A549 (cell line): Measurements from ENCODE around the gene ARHGDIG. TPM values are rescaled to one million over a fixed set of nuclear protein-coding genes. Genes with fewer than 3 reads are reported as not detected.

ENCODE experiments used
- ATAC-seq, 2 experiments: fragments of 200-7000 bp in 1 of 2; fragments of >200 bp in 1 of 2; cut with Nextera tagmentation in 1 of 2; cut with Tn5 transposase in 1 of 2; 3 replicates each; pipeline versions ENCODE4 v1.8.0 to v1.9.1; 2018 to 2020; ENCODE audit warnings: mild to moderate bottlenecking in 1 of 2, moderate library complexity in 1 of 2
- CTCF ChIA-PET: fragments of 300-600 bp; sonication (Branson Sonifier 250); formaldehyde crosslinking; extraction: SDS; loops from one replicate; lab custom pipeline; 2021; ENCODE audit warnings: antibody characterized with exemption, inconsistent platforms; lab: Yijun Ruan, JAX
- POLR2A ChIA-PET: fragments of 350-600 bp; formaldehyde crosslinking; extraction: SDS; loops from one replicate; lab custom pipeline; 2021; ENCODE audit warnings: antibody characterized with exemption, inconsistent platforms; lab: Yijun Ruan, JAX
- DNase-seq, 2 experiments: peaks; one replicate each; pipeline versions ENCODE4 v3.0.0 to v3.0.0-alpha.2; 2011 to 2016; ENCODE audit warnings: low read depth in 1 of 2, low spot score in 1 of 2
- FAIRE-seq: peaks from 2 replicates; lab custom pipeline; 2011; peaks lifted over from hg19 to GRCh38; lab: Jason Lieb, UNC
- H3K27ac ChIP-seq, 2 experiments: fragments of >200 bp; sonication (Bioruptor Twin); formaldehyde crosslinking; 3 replicates each; pipeline ENCODE4 v1.5.1; 2016 to 2017
- H3K4me1 ChIP-seq: fragments of >200 bp; sonication (Bioruptor Twin); formaldehyde crosslinking; 3 replicates; pipeline ENCODE4 v1.6.1; 2016
- H3K4me2 ChIP-seq: fragments of >200 bp; sonication (Bioruptor Twin); formaldehyde crosslinking; 3 replicates; pipeline ENCODE4 v1.6.1; 2016
- H3K4me3 ChIP-seq: fragments of >200 bp; sonication (Bioruptor Twin); formaldehyde crosslinking; 3 replicates; pipeline ENCODE4 v1.5.1; 2016
- H3K9me3 ChIP-seq: fragments of >200 bp; sonication (Bioruptor Twin); formaldehyde crosslinking; 3 replicates; pipeline ENCODE4 v1.6.1; 2016
- BCL3 ChIP-seq: fragments of >200 bp; sonication (Bioruptor Twin); formaldehyde crosslinking; IDR thresholded peaks from 3 replicates; pipeline ENCODE4 v1.6.1; 2016
- BHLHE40 ChIP-seq: IDR thresholded peaks from 2 replicates; pipeline ENCODE4 v1.6.1; 2012; ENCODE audit warnings: low read depth, low read length, inconsistent platforms
- CBX8 ChIP-seq: fragments of 200-600 bp; sonication (generic); IDR thresholded peaks from 2 replicates; pipeline ENCODE4 v1.6.1; 2016
- CHD2 ChIP-seq: fragments of 150-350 bp; IDR thresholded peaks from 2 replicates; pipeline ENCODE4 v1.6.1; 2014; ENCODE audit warnings: low read length; ENCODE audit not compliant: partially characterized antibody
- EP300 ChIP-seq, 2 experiments: fragments of >200 bp; sonication (Bioruptor Twin); formaldehyde crosslinking; IDR thresholded peaks; 2 replicates in 1 of 2; 3 replicates in 1 of 2; pipeline ENCODE4 v1.6.1; 2016 to 2017
- GATA3 ChIP-seq: IDR thresholded peaks from 2 replicates; pipeline ENCODE4 v1.6.1; 2012; ENCODE audit warnings: borderline replicate concordance
- HDAC2 ChIP-seq: fragments of 200-600 bp; sonication (generic); IDR thresholded peaks from 2 replicates; pipeline ENCODE4 v1.6.1; 2016
- HES2 ChIP-seq: fragments of >200 bp; sonication (Bioruptor Twin); formaldehyde crosslinking; IDR thresholded peaks from 2 replicates; pipeline ENCODE4 v1.6.1; 2016
- HMGXB4 ChIP-seq: fragments of 250-450 bp; sonication (Bioruptor Pico); IDR thresholded peaks from 2 replicates; pipeline ENCODE4 v1.5.0; 2021; ENCODE audit warnings: mild to moderate bottlenecking, moderate library complexity, borderline replicate concordance
- HOXA7 ChIP-seq: fragments of 250-450 bp; sonication (Bioruptor Pico); IDR thresholded peaks from 2 replicates; pipeline ENCODE4 v1.5.0; 2020; ENCODE audit warnings: mild to moderate bottlenecking, moderate library complexity
- HOXB13 ChIP-seq: fragments of 250-450 bp; sonication (Bioruptor Pico); IDR thresholded peaks from 2 replicates; pipeline ENCODE4 v1.5.0; 2020; ENCODE audit warnings: low read depth, mild to moderate bottlenecking, moderate library complexity
- JUNB ChIP-seq: fragments of >200 bp; sonication (Bioruptor Twin); formaldehyde crosslinking; IDR thresholded peaks from 2 replicates; pipeline ENCODE4 v1.6.1; 2016
- MAFK ChIP-seq: fragments of 450-650 bp; IDR thresholded peaks from 2 replicates; pipeline ENCODE4 v1.6.1; 2014; ENCODE audit not compliant: partially characterized antibody
- NPAS2 ChIP-seq: fragments of 250-450 bp; sonication (Bioruptor Pico); IDR thresholded peaks from 2 replicates; pipeline ENCODE4 v1.8.0; 2022; ENCODE audit warnings: mild to moderate bottlenecking, moderate library complexity, borderline replicate concordance
- NR3C1 ChIP-seq: fragments of >200 bp; sonication (Bioruptor Twin); formaldehyde crosslinking; IDR thresholded peaks from 3 replicates; pipeline ENCODE4 v1.6.1; 2017
- PBX3 ChIP-seq: IDR thresholded peaks from 2 replicates; pipeline ENCODE4 v1.6.1; 2012
- POLR2A ChIP-seq: IDR thresholded peaks from 2 replicates; pipeline ENCODE4 v1.6.1; 2012; ENCODE audit warnings: mild to moderate bottlenecking, low read length
- POLR2AphosphoS2 ChIP-seq: conservative IDR thresholded peaks from 2 replicates; pipeline ENCODE4 v1.6.1; 2012; ENCODE audit warnings: low read length, improper control_type of control experiment, inconsistent platforms
- RAD21 ChIP-seq, 2 experiments: fragments of >200 bp in 1 of 2; sonication (Bioruptor Twin) in 1 of 2; formaldehyde crosslinking in 1 of 2; IDR thresholded peaks in 1 of 2; conservative IDR thresholded peaks in 1 of 2; 2 replicates in 1 of 2; 3 replicates in 1 of 2; pipeline ENCODE4 v1.6.1; 2012 to 2018; ENCODE audit warnings: inconsistent platforms in 1 of 2
- RFX5 ChIP-seq: fragments of 450-650 bp; IDR thresholded peaks from 2 replicates; pipeline ENCODE4 v1.7.1; 2014; ENCODE audit warnings: antibody characterized with exemption, mild to moderate bottlenecking, moderate library complexity
- TFCP2L1 ChIP-seq: fragments of 250-450 bp; sonication (Bioruptor Pico); IDR thresholded peaks from 2 replicates; pipeline ENCODE4 v1.5.0; 2021; ENCODE audit warnings: mild to moderate bottlenecking
- WGBS: methylation state at CpG from one replicate; pipeline ENCODE4 v1.1.6; 2017; ENCODE audit errors: missing lambda C conversion rate; 5-methylcytosine and 5-hydroxymethylcytosine counted together
- polyA plus RNA-seq, 4 experiments: library from polyadenylated mRNA; depleted of rRNA in 3 of 4; stranded (reverse); fragments of >200 nt; fragmentation: RNase III in 1 of 4; extraction: RNeasy Plus Mini Kit Qiagen cat#74134 plus additional on column Dnase treatment in 1 of 4; gene quantifications; 2 replicates in 3 of 4; 3 replicates in 1 of 4; pipeline ENCODE4 v1.2.3, GENCODE V29; 2011 to 2017

The ARHGDIG gene
- polyA plus RNA-seq, 2 of the 4 experiments (the other 2 are of a cell fraction): 1.1 to 1.9 TPM

- 86% methylated on average over 17 of the region's 17 CpGs for WGBS
- DNase-seq (no peak), FAIRE-seq (no peak), ATAC-seq (no peak)
- Histone ChIP-seq H3K9me3 (no peaks in the 10 kb centered on the region), H3K27ac (no peak overlapping the region), H3K4me3 (no peak overlapping the region), H3K4me2 (no peak overlapping the region), H3K4me1 (no peaks in the 10 kb centered on the region)
- TF ChIP-seq MAFK (peak; percentile 43), NR3C1 (no peak), RFX5 (no peak)
- ChIA-PET CTCF (interaction anchor here (1.4 kb wide), 1 partner anchor 11 kb away, joined by 3 read pairs; no protein-coding TSS in a partner anchor), POLR2A (no interaction called here)
Observed at GRCh38 chr16:306911-307370, 26.6 kb downstream of the ARHGDIG start.

- no peak for FAIRE-seq
- ChIA-PET CTCF (interaction anchor here (1.2 to 1.4 kb wide), 2 partner anchors 12 to 14 kb away, joined by 3 to 5 read pairs; no protein-coding TSS in a partner anchor), POLR2A (no interaction called here)
- 92% methylated on average over 21 of the region's 21 CpGs for WGBS
- no peak for DNase-seq
- no peak for TF ChIP-seq BCL3
- TF ChIP-seq HMGXB4 (CRISPR knock-in tag): no peak
- no peak for TF ChIP-seq CBX8
- TF ChIP-seq HOXA7: no peak
- TF ChIP-seq PBX3: no peak
- no peak for TF ChIP-seq RAD21 (conservative IDR thresholded peaks at IDR 0.05 in 1 of 2, IDR thresholded peaks at IDR 0.05 in 1 of 2)
- TF ChIP-seq GATA3: no peak
- TF ChIP-seq BHLHE40: no peak
- TF ChIP-seq POLR2A: no peak
- TF ChIP-seq CHD2: no peak
- TF ChIP-seq JUNB: no peak
- no peak for ATAC-seq
- Histone ChIP-seq H3K4me2 (no peak overlapping the region), H3K4me3 (no peak overlapping the region), H3K4me1 (no peaks in the 10 kb centered on the region), H3K9me3 (no peaks in the 10 kb centered on the region), H3K27ac (no peak overlapping the region)
Observed at GRCh38 chr16:307691-308312, 27.4 kb downstream of the ARHGDIG start.

- no peaks in the 10 kb centered on the region for H3K4me1 ChIP-seq
- TF ChIP-seq EP300 (IDR thresholded peaks at IDR 0.05): no peak
- TF ChIP-seq CHD2: no peak
- no peak for TF ChIP-seq TFCP2L1
- TF ChIP-seq PBX3: no peak
- no peak for TF ChIP-seq BCL3
- no peak for TF ChIP-seq HES2
- TF ChIP-seq POLR2AphosphoS2: no peak
- TF ChIP-seq HOXB13 (CRISPR knock-in tag): no peak
- no peak for TF ChIP-seq NPAS2 (CRISPR knock-in tag)
- TF ChIP-seq HDAC2: no peak
- H3K27ac ChIP-seq: no peak overlapping the region
- no peak for DNase-seq
- ChIA-PET CTCF (interaction anchor here (1.0 to 2.7 kb wide), 3 partner anchors 11 to 213 kb away, joined by 3 to 8 read pairs (median 4); no protein-coding TSS in a partner anchor), POLR2A (no interaction called here)
- peak in 1 of 2 experiments; percentile 39; a peak in 2 of 6 replicates for ATAC-seq
- no peaks in the 10 kb centered on the region for H3K9me3 ChIP-seq
- FAIRE-seq: no peak
- WGBS: 84% methylated on average over 7 of the region's 7 CpGs
- no peak overlapping the region for H3K4me3 ChIP-seq
- no peak overlapping the region for H3K4me2 ChIP-seq
Observed at GRCh38 chr16:309476-309875, 29.1 kb downstream of the ARHGDIG start.
